ENCODE measurements around the gene VAT1L.

VAT1L gene

DNA sequence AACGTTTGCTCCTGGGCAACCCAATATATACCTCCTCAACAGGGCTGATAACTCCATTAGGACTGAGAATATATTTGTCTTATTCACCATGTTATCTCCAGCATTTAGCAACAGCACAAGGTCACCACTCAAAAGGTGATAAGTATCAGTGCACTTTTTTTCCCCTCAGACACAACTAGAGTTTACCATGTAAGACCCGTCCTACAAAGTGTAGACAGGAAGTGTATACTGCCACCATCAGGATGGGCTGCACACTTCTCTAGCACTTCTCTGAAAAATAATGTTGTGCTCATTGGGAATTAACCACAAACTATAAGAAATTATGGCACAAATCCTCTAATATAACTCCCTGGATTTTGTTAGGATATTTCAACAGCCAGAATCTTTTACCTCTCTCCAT is 5.7 kb upstream of the VAT1L start:
- no peak for DNase-seq

DNA sequence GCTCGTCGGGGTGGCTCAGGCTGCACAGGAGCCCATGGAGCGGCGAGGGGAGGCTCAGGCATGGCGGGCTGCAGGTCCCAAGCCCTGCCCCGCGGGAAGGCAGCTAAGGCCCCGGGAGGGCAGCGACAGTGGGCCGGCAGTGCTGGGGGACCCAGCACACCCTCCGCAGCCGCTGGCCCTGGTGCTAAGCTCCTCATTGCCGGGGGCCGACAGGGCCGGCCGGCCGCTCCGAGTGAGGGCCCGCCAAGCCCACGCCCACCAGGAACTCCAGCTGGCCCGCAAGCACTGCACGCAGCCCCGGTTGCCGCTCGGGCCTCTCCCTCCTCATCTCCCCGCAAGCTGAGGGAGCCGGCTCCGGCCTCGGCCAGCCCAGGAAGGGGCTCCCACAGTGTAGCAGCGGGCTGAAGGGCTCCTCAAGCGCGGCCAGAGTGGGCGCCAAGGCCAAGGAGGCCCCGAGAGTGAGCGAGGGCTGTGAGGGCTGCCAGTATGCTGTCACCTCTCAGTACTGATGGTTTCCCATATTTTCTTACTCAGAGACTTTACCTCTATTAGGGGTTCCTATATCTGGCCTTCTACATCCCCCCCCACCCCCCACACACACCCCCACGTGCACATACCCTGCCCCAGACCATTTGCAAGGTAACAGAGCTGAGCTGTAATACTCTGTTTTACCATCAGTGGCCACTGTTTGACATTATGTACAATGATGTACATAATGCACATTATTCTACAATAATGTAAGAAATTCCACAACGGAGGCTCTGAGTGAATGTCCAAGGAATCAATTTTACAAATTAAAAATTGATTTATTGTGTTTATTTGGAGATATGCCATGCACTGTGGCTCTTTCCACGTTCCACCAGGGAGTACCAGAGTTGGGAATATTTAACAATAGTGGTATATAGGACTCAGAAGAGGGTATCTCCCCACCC is 3.7 kb upstream of the VAT1L start:
- DNase-seq = no peak

DNA sequence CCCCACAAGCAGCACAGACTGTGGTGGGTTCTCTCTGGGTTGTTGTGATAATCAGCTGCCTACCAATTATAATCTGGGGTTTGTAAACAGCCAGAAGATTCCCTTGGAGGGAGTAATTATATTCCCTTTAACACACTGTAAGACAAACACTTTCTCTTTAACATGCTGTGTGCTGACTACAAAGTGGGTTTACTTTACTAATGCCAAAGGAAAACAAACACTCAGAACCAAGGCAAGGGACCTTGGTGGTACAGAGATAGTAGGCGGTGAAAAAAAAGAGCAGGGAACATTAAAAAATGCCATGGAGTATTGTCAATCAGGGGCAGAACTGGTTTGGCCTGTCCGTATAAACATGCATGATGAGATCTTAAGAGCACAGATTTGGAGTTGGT is 3.0 kb upstream of the VAT1L start:
- no peak for DNase-seq

DNA sequence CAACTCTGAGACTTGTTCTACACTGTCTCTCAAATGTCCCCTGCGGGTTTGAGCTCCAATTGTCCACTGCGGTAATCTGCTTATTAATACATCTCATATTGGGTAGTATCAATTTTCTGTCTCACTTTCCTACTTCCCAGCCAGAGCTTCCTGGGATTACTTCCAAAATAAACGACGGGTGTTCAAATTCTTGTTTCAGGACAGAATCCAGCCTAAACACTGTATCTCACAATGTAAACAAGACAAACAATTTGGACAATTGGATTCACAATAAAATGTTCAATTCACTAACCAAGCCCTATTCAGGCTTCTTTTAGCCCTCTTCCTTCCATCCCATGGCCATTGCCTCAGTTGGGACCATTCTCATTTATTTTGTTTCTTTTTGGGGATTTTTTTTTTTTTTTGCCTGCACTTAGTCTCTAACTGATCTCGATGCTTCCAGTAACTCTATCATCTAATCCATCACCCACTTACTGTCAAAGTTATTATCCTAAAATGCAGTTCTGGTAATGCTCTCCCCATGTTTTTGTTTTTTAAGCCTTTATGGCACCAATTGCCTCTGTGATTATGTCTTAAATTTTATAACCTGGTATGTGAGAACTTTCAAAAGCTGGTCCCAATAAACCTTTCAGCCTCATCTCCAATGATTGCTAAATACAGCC is 2.0 kb upstream of the VAT1L start:
- no peak for DNase-seq

DNA sequence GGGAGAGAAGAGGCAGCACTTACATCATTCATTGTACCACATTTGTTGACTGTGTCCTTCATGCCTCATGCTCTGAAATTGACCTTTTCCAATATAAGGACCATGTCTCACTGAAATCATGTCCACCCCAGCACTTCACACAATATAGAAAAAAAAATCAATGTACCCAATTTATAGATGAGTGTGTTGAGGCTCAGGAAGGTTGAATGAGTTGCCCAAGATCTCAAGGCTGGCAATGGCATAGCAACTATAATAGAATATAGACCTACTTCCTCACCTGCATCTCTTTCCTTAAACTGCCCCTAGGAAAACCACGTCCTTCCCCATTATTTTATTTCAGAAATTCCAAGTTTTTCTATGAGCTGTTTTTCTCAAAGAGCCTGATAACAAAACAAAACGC is 912 bp upstream of the VAT1L start:
- DNase-seq = no peak

DNA sequence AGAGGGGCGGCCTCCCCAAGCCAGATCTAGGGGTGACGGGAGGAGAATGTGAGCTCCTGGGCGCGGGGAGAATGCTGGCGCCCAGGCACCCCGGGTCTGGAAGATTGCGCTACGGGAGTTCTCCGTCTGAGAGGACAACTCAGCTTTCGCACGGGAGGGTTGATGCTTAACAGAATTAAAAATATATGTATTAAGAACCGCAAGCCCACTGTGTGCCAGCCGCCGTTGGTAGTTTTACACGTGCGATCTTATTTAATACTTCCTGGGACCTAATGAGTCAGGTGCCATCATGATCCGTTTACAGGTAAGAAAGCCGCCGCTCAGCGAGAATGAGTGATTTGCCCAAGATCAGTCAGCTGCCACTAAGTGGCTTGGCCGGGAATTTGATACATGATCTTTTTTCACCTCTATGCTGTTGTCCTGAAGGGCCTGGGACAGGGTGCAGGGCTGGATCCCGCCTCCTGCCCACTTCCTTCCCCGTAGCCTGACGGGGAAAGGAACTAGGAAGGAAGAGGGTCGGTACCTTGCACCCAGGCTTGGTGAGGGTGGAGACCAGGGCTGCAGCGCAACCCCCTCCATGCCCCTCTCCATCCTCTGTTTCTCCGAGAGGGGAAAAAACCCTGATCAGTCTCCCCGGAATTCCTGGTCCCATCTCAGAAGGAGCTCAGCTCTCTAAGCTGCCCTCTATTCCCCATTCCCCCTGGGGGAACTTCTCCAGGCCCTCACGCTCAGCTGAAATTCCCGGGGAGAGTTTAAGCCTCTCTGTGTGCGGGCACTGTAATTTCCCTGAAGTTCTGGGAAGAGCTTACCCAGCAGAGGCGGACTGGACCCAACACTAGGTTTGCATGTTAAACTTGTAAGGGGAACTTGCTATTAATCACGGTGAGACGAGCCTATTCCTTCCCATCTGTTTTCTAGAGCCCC is 983 bp downstream of the VAT1L start:
- no peak for DNase-seq

DNA sequence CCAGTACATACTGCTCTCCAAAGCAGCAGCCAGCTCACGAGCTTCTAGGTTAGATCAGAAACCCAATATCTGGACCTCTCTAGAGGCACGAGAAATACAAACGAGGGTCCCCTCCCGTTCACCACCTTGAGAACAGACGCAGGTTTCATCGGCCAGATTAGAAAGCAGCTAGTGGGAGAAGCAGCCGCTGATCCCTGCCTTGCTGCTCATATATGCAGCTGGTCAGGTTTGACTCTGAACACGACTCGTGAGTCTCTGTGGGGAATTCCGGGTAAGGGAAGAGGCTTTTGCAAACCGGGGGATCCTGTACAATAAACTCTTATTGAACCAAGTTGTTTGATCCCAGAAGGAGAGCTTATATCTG is 1.6 kb downstream of the VAT1L start:
- no peak for DNase-seq

DNA sequence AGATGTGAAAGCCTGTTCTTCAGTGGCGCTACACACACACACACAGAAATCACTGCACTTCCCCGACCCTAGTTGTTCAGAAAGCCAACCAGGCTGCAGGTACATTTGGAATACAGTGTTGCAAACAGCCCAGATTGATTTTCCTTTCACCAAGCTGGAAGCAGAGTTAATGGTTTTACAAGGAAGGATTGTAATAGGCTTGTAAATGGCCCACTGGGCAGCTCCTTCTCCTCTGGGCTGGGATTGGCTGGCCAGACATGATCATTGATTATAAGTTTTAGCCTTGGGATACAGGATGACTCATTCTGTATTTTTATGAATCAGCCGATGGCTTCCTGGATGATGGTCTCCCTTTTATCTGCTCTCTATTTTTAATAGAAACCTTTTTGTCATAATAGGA is 2.5 kb downstream of the VAT1L start:
- no peak for DNase-seq

DNA sequence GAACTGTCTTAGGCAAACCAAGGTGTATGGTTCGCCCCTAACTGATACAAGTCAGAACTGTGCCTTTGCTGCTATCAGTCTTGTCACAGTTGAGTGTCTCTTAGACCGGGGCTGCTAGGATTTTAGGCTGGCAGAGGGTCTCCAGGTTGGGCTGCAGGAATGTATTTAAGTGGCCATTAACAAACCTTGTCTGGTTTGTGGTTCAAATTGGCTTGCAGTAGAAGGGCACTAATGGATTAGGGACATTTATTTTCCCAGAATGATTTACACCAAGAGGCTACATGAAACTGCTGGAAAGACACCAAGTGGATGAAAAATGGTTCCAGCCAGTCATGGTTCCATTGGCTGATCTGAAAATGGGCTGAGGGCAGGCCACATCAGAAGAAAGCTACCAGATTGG is 5.1 kb downstream of the VAT1L start:
- DNase-seq = no peak

DNA sequence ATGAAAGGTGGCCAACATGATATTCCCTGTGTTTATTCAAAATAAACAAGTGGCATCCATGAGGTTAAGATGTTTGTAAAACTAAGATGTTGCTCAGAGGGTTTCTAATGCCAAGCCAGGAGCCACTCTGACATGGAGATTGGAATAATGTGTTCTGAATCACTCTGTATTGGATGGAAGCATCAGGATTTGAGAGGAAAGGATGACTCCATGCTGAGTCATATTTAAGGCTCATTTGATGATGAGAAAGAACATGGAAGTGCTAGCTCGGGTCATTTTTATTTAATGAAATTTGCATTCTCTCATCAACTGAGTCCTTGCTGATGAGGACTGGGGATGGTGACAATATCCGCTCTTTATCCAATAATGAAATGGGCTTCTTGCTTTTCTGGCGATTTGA is 6.2 kb downstream of the VAT1L start:
- no peak for DNase-seq

DNA sequence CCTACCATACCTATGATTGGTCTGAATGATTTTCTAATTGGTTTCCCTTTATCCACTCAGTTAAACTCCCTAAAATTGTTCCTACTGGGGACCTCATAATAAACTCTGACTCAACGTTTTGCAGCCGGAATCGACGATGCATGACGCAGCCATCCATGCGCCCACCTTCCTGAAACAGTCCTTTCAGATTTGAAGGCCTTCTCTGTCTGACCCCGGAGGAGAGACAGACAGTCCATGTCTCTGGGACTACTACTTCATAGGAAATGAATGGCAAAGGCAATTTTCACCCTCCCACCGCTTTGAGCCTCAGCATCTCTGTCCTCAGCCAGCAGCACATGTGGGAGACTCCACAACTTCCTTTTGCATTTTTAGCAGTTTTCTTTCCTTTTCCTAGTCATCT is 13.5 kb downstream of the VAT1L start:
- DNase-seq = no peak

DNA sequence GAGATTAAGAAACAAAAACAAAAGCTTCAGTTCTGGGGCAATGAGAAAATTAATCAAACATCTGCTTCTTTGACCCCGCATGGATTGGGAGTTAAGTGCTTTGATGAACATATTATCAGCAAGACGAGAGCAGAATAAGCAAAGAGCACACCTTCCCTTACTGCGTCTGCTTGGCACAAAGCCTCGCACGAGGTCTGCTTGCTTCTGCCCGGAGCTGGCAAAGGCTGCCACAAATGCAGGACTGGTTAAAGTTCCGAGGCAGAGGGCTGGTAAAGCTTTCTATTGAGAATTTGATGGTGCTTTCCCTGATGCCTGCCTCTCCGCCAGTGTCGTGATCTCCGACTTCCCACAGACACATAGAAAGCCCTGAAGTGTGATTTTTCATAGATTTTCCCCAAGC is 17.0 kb downstream of the VAT1L start:
- no peak for DNase-seq

DNA sequence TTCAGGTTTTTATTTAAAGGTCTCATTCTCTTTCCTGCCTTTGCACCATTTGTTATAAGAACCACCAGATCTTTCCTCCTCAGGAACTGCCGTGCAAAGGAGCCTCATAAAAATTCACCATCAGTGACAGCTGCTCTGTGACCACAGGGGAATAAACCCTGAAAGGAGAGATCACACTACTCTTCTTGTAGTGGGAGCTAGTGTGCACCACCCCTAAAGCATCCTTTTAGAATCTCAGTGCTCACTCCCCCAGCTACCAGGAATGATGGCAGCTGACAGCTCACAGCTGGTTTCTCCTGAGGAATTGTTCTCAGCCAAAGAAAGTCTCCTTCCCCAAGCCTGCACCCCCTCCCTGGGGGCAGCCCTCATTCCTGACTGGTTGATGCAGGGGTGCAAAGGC is 18.7 kb downstream of the VAT1L start:
- DNase-seq = no peak

DNA sequence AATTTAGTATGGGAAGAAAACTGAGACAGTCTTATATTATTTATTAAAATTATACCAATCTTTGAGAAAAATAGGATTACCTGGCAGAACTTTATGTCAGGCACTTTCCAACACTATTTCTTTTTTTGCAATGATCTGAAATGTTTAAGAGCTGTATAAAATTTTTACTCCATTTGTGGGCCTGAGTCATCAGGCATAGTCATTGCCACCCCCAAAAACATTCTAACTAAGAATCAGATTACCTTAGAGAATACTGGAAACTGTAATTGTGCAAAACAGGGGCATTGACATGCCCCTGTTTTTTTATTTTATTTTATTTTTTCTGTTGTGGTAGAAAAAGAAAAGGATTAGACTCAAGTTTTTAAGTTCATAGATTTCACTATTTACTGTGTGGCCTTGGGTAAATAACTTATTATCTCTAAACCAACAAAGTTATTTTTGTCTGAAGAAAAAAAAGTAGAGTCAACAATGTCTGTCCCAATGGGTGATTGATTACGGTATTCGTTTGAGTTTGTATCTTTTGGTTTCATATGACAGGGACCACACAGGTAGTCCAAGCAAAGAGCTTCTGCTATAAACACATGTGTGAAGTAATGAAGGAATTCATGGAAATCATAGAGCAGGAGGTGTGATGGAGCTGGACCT is 24.6 kb downstream of the VAT1L start:
- no peak for DNase-seq

DNA sequence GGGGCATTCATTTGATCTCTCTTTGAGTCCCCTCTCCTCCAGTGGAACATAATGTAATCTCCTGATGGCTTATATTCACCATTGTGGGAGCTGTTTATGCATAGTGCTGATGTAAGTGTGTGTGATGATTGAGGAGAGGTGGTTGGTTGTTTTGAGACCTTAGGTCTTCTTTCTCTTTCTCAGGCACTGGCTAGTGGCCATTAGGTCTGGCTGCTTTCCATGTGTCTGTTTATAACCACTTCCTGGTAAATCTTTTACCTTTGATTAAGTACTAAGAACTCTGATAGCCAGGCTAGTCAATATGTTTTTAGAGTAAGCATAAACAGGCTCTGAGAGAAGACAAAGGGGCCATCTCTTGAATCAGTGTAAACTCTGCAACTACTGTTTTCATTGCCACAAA is 27.9 kb downstream of the VAT1L start:
- DNase-seq = no peak

DNA sequence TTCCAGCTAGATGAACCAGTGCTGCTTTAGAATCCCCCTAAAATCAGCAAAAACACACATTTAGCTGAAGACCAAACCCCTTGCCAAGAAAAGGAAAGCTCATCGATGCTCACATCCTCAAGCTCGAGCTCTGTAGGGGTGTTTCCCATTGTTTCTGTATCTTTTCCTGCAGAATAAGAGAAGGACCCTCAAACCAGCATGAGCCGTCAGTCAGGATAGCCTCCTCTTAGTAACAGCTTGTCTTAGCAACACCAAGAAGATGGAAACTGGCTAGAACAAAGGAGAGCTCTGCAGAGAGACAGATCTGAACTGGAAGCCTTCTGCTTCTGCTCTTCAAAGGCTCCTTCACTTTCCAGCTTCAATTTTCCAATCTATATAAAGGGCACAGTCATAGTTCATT is 32.0 kb downstream of the VAT1L start:
- no peak for DNase-seq

DNA sequence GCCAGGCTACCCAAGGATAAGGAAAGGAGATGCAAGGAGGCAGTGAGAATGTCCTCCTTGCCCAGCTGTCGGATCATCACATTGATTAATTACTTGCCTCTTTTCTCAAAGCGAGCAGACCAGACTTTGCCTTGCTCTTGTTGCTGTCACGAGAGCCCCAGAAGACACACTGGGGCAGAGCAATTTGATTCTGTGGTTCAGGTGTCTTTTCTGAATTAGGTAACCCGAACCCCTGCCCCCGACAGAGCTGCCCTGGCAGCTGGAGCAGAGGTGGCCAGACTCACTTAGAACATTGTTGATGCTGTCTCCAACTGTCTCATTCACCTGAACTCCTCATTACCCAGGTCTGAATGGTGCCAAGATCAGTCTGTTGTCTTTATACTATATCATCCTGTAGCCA is 34.3 kb downstream of the VAT1L start:
- DNase-seq = no peak

DNA sequence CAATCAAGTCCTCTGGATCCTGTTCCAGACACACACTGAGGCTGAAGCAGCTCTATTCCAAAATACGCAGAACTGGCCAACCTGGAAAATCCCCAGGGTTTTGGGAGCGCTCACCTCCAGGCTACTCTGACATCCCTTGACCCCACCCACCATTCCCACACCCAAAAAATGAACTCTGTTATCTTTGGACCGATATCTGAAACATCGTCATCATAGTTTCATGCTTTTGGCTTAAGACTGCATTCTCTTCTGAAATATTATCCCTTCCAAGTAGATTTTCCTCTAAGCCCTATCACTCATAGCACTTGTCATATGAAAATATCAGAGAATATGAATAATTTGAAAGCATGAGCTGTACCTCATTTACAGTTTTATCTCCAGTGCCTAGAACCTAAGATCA is 34.7 kb downstream of the VAT1L start:
- DNase-seq = no peak

DNA sequence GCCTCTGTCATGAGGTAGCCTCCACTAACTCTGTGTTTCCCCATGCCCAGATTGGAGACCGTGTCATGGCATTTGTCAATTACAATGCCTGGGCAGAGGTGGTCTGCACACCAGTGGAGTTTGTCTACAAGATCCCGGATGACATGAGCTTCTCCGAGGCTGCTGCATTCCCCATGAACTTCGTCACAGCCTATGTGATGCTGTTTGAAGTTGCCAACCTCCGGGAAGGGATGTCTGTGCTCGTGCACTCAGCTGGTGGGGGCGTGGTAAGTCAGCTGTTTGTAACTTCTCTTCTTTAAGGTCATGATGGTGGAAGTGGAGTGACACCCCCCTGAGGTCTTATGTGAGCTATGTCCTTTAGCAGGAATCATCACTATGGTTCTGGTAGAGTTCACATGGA is 36.8 kb downstream of the VAT1L start:
- DNase-seq = no peak

DNA sequence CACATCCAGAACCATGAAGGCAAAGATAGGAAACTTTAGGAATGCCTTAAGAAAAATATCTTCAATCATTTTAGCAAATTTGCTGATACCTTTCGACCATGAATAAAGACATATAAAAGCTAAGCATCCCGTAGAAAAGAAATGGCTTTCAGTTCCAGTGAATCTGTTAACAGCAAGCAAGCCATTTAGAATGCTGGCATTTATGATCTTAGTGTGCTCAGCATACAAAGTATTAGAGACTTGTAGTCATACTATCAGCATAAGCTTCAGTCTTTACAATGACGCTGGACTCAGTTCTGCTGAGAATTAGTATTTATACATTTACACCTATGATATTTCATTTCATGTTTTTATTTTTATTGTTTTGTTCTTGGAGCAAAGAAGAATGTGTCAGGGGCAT is 38.7 kb downstream of the VAT1L start:
- no peak for DNase-seq

DNA sequence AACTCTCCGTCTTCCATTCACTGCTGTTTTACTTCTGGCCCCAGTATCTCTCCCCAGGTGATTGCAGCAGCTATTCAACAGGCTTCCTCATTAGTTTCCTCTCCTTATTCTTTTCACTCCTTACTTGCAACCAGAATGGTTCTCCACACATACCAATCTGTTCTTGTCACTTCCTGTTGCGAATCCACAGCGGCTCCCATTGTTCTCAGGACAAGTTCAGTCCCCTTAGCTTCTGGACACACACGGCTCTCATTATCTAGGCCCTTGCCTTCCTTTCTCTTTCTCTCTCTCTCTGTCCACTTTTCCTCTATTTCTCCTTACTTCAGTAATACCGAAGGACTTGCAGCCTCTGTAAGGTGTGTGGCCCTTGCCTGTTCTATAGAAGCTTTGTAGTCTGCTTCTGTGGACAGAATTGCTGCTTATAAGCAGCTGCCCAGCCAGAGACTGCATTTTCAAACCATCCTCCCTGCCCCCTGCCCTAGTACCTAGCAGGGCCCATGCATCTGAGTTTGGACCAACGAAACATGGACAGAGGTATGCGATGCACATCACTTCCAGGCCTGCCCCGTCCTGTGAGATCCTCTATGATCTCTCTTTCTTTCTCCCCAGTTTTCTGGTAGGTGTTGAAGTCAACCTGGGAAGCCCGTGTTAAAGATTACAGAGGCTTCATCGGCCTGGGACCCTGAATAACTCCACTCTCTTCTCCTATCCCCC is 45.7 kb downstream of the VAT1L start:
- no peak for DNase-seq
